ENCODE measurements around the gene MBD2. TPM values are rescaled to one million over a fixed set of nuclear protein-coding genes. Genes with fewer than 3 reads are reported as not detected.

MBD2 gene
- polyA plus RNA-seq, 1 donor (not counting 4 experiments of a cell fraction or from before 2014, with no cell fraction given) = 212 TPM

DNA sequence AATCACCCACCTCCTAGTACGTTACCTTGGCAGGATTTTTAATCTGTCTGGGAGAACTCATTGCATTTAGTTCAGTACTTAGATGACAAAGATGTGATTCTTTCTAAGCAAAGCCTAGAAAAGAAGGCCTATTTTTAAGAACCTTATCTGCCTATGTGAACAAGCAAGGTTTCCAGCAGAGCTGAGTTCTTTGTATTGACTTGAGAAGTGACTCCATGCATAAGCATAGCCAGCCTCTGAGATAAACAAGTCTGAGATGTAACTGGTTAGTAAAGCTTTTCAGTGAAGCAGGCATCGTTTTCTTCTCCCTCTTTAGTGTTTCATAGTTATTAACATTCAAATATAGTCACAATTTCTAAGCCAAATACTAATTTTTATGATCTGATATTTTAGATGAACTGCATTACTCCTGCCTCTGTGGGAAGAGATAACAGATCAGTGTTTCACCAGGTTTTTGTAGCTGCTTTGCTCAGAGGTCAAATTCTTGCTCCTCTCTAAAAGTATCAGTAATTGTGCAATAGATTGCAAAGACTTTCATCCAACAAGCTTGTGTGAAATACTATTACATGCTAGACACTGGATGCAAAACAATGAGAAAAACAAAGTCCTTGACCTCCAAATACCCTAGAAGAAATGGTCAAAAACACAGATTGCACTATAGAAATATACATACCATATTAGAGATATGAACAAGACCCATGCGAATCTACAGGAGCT is 107.8 kb downstream of the MBD2 start:
- FAIRE-seq = no peak
- dilution Hi-C loops (cut with MboI; ENCODE audit: extremely low pct_ligation_motif_present, low sequenced_read_pairs) = no loop called here

DNA sequence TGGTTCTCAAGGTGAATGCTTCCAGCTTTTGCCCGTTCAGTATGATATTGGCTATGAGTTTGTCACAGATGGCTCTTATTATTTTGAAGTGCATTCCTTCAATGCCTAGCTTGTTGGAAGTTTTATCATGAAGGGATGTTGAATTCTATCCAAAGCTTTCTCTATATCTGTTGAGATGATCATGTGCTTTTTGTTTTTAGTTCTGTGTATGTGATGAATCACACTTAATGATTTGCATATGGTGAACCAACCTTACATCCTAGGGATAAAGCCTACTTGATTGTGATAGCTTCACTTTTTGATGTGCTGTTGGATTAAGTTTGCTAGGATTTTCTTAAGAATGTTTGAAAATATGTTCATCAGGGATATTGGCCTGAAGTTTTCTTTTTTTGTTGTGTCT is 112.1 kb downstream of the MBD2 start:
- DNase-seq (ENCODE audit: low read depth, low spot score) (no peak), FAIRE-seq (peak; percentile 32)
- no peaks in the 10 kb centered on the region for H3K9me1 ChIP-seq (ENCODE audit: control insufficient read depth, extremely low read depth, insufficient read depth, low read length)
- dilution Hi-C loops (cut with MboI; ENCODE audit: extremely low pct_ligation_motif_present, low sequenced_read_pairs) = no loop called here
- no peak overlapping the region for H3K4me2 ChIP-seq (ENCODE audit: control insufficient read depth, extremely low read depth, insufficient read depth, low read depth, low read length)
- H3K27ac ChIP-seq (ENCODE audit: control insufficient read depth, insufficient read depth, low read length) = no peak overlapping the region
- no peaks in the 10 kb centered on the region for H3K79me2 ChIP-seq (ENCODE audit: control insufficient read depth, insufficient read depth, low read length)
- H3K9ac ChIP-seq (ENCODE audit: control insufficient read depth, extremely low read depth, insufficient read depth, low read length) = no peak overlapping the region
- no peak overlapping the region for H2AFZ ChIP-seq (ENCODE audit: control insufficient read depth, low read length)
- no peaks in the 10 kb centered on the region for H3K27me3 ChIP-seq (ENCODE audit: control insufficient read depth, extremely low read depth, insufficient read depth, low read length)
- H3K4me3 ChIP-seq (ENCODE audit: control insufficient read depth in 2 of 3, extremely low read depth in 1 of 3, insufficient read depth in 2 of 3, low read depth in 1 of 3, low read length in 3 of 3) = no peak overlapping the region
- TF ChIP-seq EZH2 (IDR thresholded peaks at IDR 0.05; ENCODE audit: low read length) = no peak
- TF ChIP-seq, protein P1, sequence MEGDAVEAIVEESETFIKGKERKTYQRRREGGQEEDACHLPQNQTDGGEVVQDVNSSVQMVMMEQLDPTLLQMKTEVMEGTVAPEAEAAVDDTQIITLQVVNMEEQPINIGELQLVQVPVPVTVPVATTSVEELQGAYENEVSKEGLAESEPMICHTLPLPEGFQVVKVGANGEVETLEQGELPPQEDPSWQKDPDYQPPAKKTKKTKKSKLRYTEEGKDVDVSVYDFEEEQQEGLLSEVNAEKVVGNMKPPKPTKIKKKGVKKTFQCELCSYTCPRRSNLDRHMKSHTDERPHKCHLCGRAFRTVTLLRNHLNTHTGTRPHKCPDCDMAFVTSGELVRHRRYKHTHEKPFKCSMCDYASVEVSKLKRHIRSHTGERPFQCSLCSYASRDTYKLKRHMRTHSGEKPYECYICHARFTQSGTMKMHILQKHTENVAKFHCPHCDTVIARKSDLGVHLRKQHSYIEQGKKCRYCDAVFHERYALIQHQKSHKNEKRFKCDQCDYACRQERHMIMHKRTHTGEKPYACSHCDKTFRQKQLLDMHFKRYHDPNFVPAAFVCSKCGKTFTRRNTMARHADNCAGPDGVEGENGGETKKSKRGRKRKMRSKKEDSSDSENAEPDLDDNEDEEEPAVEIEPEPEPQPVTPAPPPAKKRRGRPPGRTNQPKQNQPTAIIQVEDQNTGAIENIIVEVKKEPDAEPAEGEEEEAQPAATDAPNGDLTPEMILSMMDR (optimal IDR thresholded peaks at IDR 0.05 in 1 of 3, IDR thresholded peaks at IDR 0.05 in 1 of 3, conservative IDR thresholded peaks at IDR 0.05 in 1 of 3; ENCODE audit: extremely low read depth in 1 of 3, insufficient read depth in 2 of 3, low read length in 3 of 3) = no peak
- H3K9me3 ChIP-seq (ENCODE audit: control insufficient read depth, low read depth, low read length) = peaks cover 2% of the 10 kb centered on the region
- no peaks in the 10 kb centered on the region for H4K20me1 ChIP-seq (ENCODE audit: control insufficient read depth, extremely low read depth, insufficient read depth, low read length)
- no peaks in the 10 kb centered on the region for H3K36me3 ChIP-seq (ENCODE audit: control insufficient read depth in 2 of 2, extremely low read depth in 1 of 2, insufficient read depth in 2 of 2, low read length in 2 of 2)
- H3K4me1 ChIP-seq (ENCODE audit: control insufficient read depth, extremely low read depth, insufficient read depth, low read length) = peaks cover 20% of the 10 kb centered on the region

More for the DNA sequence above, 107.8 kb downstream of the MBD2 start:
- no peak overlapping the region for H3K27ac ChIP-seq (ENCODE audit: control insufficient read depth, insufficient read depth, low read length)
- H3K27me3 ChIP-seq (ENCODE audit: control insufficient read depth, extremely low read depth, insufficient read depth, low read length) = no peaks in the 10 kb centered on the region
- no peaks in the 10 kb centered on the region for H3K36me3 ChIP-seq (ENCODE audit: control insufficient read depth in 2 of 2, extremely low read depth in 1 of 2, insufficient read depth in 2 of 2, low read length in 2 of 2)
- no peaks in the 10 kb centered on the region for H3K9me3 ChIP-seq (ENCODE audit: control insufficient read depth, low read depth, low read length)
- no peaks in the 10 kb centered on the region for H3K4me1 ChIP-seq (ENCODE audit: control insufficient read depth, extremely low read depth, insufficient read depth, low read length)
- H4K20me1 ChIP-seq (ENCODE audit: control insufficient read depth, extremely low read depth, insufficient read depth, low read length) = no peaks in the 10 kb centered on the region
- no peaks in the 10 kb centered on the region for H3K9me1 ChIP-seq (ENCODE audit: control insufficient read depth, extremely low read depth, insufficient read depth, low read length)
- H3K4me3 ChIP-seq (ENCODE audit: control insufficient read depth in 2 of 3, extremely low read depth in 1 of 3, insufficient read depth in 2 of 3, low read depth in 1 of 3, low read length in 3 of 3) = no peak overlapping the region
- H3K79me2 ChIP-seq (ENCODE audit: control insufficient read depth, insufficient read depth, low read length) = no peaks in the 10 kb centered on the region
- no peak overlapping the region for H3K4me2 ChIP-seq (ENCODE audit: control insufficient read depth, extremely low read depth, insufficient read depth, low read depth, low read length)
- DNase-seq (ENCODE audit: low read depth, low spot score) = no peak
- no peak for TF ChIP-seq EZH2 (IDR thresholded peaks at IDR 0.05; ENCODE audit: low read length)
- TF ChIP-seq, protein P1 (optimal IDR thresholded peaks at IDR 0.05 in 1 of 3, IDR thresholded peaks at IDR 0.05 in 1 of 3, conservative IDR thresholded peaks at IDR 0.05 in 1 of 3; ENCODE audit: extremely low read depth in 1 of 3, insufficient read depth in 2 of 3, low read length in 3 of 3) = no peak
- no peak overlapping the region for H2AFZ ChIP-seq (ENCODE audit: control insufficient read depth, low read length)
- no peak overlapping the region for H3K9ac ChIP-seq (ENCODE audit: control insufficient read depth, extremely low read depth, insufficient read depth, low read length)

All from keratinocyte (primary cell).